ENCODE data around the gene ERICH6B.

The ERICH6B gene

DNA sequence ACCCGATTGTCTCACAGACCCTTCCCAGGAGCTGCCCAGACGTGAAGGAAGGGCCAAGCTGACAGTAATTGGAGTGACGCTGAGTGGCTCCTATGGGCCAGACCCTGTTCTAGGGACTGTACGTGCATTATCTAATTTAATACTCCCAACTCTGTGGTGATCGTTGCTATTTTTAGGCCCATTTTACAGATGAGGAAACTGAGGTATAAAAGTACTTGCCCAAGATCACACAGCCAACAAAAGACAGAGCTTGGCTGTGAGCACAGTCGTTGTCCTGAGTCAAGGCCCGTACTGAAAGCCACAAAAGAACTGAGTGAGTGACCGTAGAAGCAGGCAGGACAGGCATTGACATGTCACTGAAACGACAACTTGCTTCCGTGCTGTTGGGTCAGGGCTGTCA, 74.7 kb downstream of the ERICH6B start:
- no peak for DNase-seq

DNA sequence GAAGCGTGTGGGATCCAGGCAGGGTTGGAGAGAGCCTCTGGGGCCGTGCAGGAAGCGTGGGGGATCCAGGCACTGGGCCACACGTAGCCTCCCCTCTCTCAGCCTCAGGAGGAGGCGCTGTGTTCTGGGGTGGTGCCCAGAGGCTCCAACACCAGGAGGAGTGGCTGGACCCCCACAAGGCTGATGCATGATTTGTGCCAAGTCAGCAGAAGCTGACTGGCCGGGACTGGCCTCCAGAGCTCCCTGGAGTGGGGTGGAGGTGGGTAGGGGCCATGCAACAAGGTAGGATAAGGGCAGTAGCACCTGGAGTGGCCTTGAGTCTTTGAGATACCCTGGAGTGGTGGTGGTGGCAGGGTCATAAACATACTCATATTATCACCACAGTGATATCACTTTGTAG, 75.3 kb downstream of the ERICH6B start:
- DNase-seq: no peak

- DNase-seq: no peak
Measured at GRCh38 chr13:45538382-45538781, 77.2 kb downstream of the ERICH6B start.

- peak; percentile 6 for DNase-seq
Measured at GRCh38 chr13:45537516-45537915, 78.0 kb downstream of the ERICH6B start.

GRCh38 chr13:45536224-45536623, 79.3 kb downstream of the ERICH6B start:
- no peak for DNase-seq

DNA sequence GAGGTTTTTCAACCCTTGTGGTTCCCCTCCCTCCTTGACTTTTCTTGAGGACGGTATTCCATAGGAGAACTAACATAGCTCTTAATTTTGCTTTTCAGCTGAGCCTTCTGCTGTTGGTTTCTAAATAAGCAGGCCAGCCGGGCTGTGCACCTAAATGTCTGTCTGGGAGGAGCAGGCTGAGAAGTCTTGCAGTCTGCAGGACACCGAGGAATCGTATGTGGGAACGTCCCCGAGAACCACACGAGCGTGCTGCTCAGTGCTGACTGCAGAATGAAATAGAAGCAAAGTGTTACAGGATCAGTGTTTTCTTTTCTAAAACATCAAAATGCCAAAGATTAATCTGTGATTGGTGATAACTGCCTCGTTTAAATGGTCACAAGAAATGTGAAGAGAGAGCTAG, 80.9 kb downstream of the ERICH6B start:
- DNase-seq: no peak

GRCh38 chr13:45529758-45530157, 85.8 kb downstream of the ERICH6B start:
- no peak for DNase-seq

DNA sequence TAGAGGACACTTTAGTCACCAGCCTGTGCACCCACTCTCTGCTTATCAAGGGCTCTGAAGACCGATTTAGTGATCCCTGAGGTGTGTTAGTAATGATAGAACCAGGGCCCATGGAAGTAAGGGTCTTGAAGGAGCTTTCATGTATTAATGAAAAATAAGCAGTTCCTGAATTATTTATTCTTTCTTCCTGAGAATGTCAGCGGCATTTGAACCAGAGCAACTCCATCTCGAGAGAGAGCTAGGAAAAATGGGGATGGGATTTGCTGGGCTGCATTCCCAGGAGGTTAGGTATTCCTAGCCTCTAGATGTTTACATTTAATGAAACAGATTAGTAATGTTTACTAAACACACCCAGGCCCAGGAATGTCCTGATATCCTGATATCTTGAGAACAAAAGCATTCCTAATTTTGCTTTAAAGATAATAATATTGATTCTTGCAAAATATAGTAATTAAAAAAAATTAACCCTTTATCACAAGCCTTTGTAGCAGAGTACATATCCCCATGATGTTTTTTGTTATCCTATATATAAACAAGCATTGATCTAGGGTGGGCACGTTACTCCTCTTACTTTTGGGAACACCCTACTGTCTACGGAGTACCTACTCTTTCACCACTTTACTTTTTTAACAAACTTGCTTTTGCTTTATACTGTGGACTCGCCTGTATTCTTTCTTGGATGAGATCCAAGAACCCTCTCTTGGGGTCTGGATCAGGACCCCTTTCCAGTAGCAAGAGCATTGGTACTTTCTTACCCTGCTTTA, 87.7 kb downstream of the ERICH6B start:
- DNase-seq: no peak

DNA sequence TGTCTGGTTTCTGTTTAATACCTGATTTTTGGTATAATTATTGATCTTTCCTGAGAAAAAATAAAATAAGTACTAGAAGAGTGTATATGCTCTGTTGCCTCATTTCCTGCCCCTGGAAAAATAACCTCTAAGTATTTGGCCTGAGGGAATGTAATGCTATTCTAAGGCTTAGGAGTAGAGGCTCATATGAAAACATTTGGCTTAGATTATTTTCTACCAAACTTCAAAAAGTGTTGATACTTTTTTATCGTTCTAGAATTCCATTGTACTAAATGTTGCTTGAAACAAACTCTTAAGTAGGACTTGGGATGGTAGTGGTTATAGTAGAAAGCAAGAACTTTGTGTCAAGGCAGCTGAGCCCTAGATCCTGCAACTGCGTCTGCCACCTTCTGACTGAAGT, 93.0 kb downstream of the ERICH6B start:
- DNase-seq: no peak

GRCh38 chr13:45521297-45521696, 94.2 kb downstream of the ERICH6B start:
- DNase-seq: no peak

- no peak for DNase-seq
Measured at GRCh38 chr13:45519493-45519892, 96.0 kb downstream of the ERICH6B start.

DNA sequence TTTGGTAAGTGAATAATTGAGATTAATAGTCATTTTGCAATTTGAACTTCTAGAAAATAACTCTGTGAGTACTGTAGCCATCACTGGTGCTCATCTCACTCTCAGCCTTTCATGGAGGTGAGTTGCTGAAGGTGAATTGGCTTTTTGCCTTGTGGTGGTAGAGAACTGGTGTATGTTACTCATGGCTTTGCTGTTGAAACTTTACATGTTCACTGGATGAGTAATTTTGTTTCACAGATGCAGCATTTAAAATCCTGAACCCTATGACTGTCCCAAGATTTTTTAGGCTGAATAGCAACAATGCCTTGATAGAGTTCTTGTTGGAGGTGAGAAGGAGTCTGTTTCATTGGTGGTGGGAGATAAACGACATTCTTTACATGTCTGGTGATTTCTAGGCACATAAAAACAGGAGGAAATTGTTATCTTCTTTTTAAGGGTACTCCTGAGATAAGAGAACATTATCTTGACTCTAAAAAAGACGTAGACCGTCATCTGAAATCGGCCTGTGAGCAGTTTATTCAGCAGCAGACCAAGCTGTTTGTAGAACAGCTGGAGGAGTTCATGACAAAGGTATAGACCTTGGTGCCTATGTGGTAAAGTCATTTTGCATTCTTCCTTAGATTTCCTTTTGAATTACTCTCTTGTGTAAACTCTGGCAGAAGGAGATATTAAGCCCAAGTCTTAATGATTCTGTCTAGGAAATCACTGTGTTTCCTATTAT, 96.9 kb downstream of the ERICH6B start:
- DNase-seq: no peak

DNA sequence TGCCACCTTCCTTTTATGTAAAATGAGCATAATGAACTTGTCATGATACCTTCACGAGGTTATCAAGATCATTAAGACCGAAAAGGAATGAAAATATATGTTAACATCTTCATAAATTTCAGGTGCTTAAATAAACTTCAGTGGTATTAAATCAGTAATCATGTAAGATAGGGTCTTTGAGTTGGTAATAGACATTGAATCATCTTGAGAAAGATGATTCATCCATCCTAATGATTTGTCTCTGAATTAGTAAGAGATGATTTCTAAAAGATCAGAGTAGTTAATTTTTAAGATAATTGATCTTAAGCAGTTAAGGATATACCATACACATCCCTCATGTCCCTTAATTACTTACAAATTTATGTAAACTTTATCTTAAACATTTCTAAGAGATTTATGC, 98.8 kb downstream of the ERICH6B start:
- no peak for DNase-seq

GRCh38 chr13:45512098-45512496, 103.4 kb downstream of the ERICH6B start:
- no peak for DNase-seq

DNA sequence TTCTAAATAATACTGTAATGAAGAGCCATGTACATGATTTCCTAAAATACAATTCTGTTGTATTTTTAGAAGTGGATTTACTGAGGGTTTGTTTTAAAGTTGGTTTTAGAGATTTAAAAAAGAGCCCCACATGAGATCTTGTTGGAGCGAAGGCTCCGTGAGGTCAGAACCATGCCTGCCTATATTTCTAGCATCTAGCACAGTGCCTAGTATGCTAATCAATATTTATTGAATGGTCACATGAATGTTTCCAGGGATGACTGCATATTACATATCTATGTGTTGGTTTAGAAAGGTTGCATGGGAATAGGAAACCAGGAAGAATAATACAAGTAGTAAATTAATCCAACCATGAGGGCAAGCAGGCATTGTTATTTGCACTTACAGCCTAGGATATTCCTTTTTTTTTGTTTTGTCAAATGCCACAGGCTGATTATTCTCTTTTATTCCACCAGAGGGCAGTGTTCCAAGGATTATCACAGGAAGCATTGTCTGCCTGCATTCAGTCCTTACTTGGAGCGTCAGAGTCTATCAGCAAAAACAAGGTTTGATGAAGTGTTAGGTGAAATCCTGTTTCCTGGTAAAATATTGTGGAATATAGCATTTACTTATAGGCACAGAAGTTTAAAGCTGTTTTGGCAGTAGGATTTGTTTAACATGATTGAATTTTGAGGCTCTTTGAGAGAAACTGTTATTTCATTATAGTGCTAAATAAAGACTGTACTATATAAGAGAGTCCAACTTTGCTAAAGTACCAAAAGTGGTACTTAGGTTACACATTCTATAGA, 104.0 kb downstream of the ERICH6B start:
- peak; percentile 5 for DNase-seq

DNA sequence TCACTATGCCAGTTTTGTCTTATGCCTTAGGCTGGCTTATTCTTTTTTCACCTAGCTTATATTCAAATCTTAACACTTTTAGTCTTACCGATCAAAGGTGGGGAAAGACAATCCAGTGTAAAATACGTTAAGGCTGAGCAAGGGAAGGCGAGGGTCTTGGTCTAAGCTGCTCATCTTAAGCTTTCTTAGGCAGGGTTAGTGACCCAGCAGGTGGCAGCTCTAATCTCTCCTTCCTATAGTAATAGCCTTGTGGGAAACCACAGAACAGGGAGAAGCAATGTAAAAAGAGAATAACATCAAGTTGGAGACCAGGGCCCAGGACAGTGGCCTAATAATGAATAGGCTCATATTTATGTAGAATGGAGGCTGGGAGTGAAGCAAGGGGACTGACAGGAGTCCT, 104.9 kb downstream of the ERICH6B start:
- no peak for DNase-seq

GRCh38 chr13:45508776-45509175, 106.8 kb downstream of the ERICH6B start:
- DNase-seq: no peak

DNA sequence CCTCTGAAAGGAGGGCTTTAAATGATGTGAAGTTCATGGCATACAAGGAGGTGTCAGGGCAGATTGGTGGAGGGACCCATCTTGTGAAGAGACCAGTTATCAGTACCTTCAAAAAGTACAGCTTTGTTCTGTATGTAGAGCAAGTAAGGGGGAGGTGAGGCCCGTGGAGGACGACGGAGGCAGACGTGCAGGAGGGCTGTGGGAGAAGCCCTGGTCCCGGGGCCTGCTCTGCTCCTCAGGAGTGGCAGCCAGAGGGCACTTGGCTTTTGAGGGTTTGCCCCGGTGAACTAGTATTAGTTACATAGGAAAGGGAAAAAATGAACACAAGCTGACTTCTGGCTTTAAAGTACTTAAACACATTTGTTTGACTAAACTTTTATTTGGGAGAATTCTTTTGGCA, 108.7 kb downstream of the ERICH6B start:
- DNase-seq: no peak

- DNase-seq: no peak
Measured at GRCh38 chr13:45503658-45504057, 111.9 kb downstream of the ERICH6B start.

GRCh38 chr13:45501175-45501526, 114.4 kb downstream of the ERICH6B start:
- DNase-seq: no peak

DNA sequence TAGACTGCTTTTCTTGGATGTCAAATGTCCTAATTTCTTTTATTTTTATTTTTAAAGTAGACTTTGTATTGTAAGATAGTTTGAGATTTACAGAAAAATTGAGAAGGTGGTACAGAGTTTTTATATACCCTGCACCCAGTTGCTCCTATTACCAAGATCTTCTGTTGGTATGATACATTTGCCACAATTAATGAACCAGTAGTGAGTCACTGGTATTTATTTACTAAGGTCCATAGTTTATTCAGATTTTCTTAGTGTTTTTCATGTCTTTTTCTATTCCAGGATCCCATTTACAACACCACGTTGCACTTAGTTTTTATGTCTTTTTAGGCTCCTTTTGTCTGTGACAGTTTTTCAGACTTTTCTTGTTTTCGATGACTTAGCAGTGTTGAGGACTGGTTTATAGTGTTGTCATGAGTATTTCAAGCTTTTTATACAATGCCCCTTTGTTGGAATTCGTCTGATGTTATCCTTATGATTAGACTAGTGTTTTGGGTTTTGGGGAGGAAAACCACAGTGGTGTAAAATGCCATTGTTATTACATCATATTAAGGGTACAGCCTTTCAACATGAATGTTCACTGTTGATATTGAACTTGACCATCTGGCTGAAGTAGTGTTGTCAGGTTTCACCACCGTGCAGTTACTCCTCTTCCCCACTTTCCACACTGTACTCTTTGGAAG, 114.9 kb downstream of the ERICH6B start:
- no peak for DNase-seq

DNA sequence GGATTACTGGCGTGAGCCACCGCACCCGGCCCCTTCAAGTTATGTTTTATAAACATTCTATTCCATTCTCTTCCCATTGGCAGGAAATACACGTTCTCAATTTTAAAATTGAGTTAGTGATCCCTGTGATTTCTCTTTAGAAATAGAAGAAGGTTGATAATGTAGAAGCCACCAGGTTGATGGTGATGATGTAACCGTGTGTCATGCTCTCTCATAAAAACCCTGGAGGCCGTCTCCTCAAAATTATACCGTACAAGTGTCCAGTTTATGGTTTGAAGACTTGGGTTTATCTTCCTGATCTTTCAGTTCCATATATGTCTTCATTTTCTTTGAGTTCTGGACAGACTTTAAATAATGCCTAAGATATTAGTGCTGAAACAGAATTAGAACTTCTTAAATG, 118.6 kb downstream of the ERICH6B start:
- no peak for DNase-seq

GRCh38 chr13:45492538-45492937, 123.0 kb downstream of the ERICH6B start:
- no peak for DNase-seq

Data from DMS 273 treated with DMSO at 0.1 percent for 48 hours (cell line).